Measurements from ENCODE around the gene LDLRAD4.

Gene LDLRAD4

GRCh38 chr18:13449651-13450050 lies 231.1 kb downstream of the LDLRAD4 start:
- Histone ChIP-seq H3K27me3 (ENCODE audit: control insufficient read depth in 5 of 5, insufficient read depth in 4 of 5, low read length in 5 of 5) (no peaks in the 10 kb centered on the region), H3K9me3 (ENCODE audit: control insufficient read depth in 5 of 5, low read length in 5 of 5) (no peaks in the 10 kb centered on the region), H3K36me3 (ENCODE audit: control insufficient read depth in 5 of 5, insufficient read depth in 5 of 5, low read length in 5 of 5) (no peaks in the 10 kb centered on the region), H3K9ac (ENCODE audit: low read length in 5 of 5) (no peak overlapping the region), H3K4me3 (ENCODE audit: low read depth in 1 of 5, low read length in 5 of 5) (no peak overlapping the region), H3K4me1 (ENCODE audit: control insufficient read depth in 5 of 5, insufficient read depth in 5 of 5, low read length in 5 of 5) (peaks cover 7 to 42% (median 36%) of the 10 kb centered on the region in 5 donors), H3K27ac (ENCODE audit: low read depth, low read length) (no peak overlapping the region)

- Histone ChIP-seq H3K9me3 (ENCODE audit: control insufficient read depth in 5 of 5, low read length in 5 of 5) (no peaks in the 10 kb centered on the region), H3K27me3 (ENCODE audit: control insufficient read depth in 5 of 5, insufficient read depth in 4 of 5, low read length in 5 of 5) (no peaks in the 10 kb centered on the region), H3K9ac (ENCODE audit: low read length in 5 of 5) (no peak overlapping the region), H3K4me3 (ENCODE audit: low read depth in 1 of 5, low read length in 5 of 5) (no peak overlapping the region), H3K27ac (ENCODE audit: low read depth, low read length) (no peak overlapping the region), H3K36me3 (ENCODE audit: control insufficient read depth in 5 of 5, insufficient read depth in 5 of 5, low read length in 5 of 5) (no peaks in the 10 kb centered on the region), H3K4me1 (ENCODE audit: control insufficient read depth in 5 of 5, insufficient read depth in 5 of 5, low read length in 5 of 5) (peaks cover 7 to 35% (median 31%) of the 10 kb centered on the region in 5 donors)
Measured at GRCh38 chr18:13450289-13451212, 232.0 kb downstream of the LDLRAD4 start.

- peaks cover 7 to 37% (median 32%) of the 10 kb centered on the region in 5 donors for H3K4me1 ChIP-seq (ENCODE audit: control insufficient read depth in 5 of 5, insufficient read depth in 5 of 5, low read length in 5 of 5)
- no peak overlapping the region for H3K27ac ChIP-seq (ENCODE audit: low read depth, low read length)
Measured at GRCh38 chr18:13451213-13451540, 232.6 kb downstream of the LDLRAD4 start.

GRCh38 chr18:13451661-13452387 lies 233.3 kb downstream of the LDLRAD4 start:
- no peak overlapping the region for H3K4me3 ChIP-seq (ENCODE audit: low read depth in 1 of 5, low read length in 5 of 5)
- H3K27ac ChIP-seq (ENCODE audit: low read depth, low read length): no peak overlapping the region
- H3K9ac ChIP-seq (ENCODE audit: low read length in 5 of 5): no peak overlapping the region
- H3K9me3 ChIP-seq (ENCODE audit: control insufficient read depth in 5 of 5, low read length in 5 of 5): no peaks in the 10 kb centered on the region
- H3K36me3 ChIP-seq (ENCODE audit: control insufficient read depth in 5 of 5, insufficient read depth in 5 of 5, low read length in 5 of 5): no peaks in the 10 kb centered on the region
- H3K27me3 ChIP-seq (ENCODE audit: control insufficient read depth in 5 of 5, insufficient read depth in 4 of 5, low read length in 5 of 5): no peaks in the 10 kb centered on the region
- peaks cover 7 to 37% (median 35%) of the 10 kb centered on the region in 5 donors for H3K4me1 ChIP-seq (ENCODE audit: control insufficient read depth in 5 of 5, insufficient read depth in 5 of 5, low read length in 5 of 5)

More at GRCh38 chr18:13451213-13451540, 232.6 kb downstream of the LDLRAD4 start:
- Histone ChIP-seq H3K9me3 (ENCODE audit: control insufficient read depth in 5 of 5, low read length in 5 of 5) (no peaks in the 10 kb centered on the region), H3K4me3 (ENCODE audit: low read depth in 1 of 5, low read length in 5 of 5) (no peak overlapping the region), H3K9ac (ENCODE audit: low read length in 5 of 5) (no peak overlapping the region), H3K36me3 (ENCODE audit: control insufficient read depth in 5 of 5, insufficient read depth in 5 of 5, low read length in 5 of 5) (no peaks in the 10 kb centered on the region), H3K27me3 (ENCODE audit: control insufficient read depth in 5 of 5, insufficient read depth in 4 of 5, low read length in 5 of 5) (no peaks in the 10 kb centered on the region)

DNA sequence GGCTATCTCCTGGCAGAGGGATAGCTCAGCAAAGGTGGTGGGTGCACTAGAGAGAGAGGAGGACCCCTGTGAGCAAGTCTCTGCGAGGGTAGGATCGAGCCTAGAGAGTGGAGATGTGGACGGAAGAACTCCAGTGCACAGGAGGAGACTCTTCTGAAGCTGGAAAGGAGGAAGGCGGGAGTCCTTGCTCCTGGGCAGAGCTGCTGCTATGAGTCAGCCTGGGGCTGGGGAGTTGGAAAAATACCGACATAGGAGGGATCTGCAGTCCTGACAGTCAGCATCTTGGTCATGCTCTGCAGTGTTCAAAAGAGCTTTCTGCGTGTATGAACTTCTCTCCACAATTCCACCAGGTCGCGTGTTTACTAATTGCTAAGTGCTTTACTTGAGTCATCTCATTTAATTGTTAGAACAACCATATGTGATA lies 233.8 kb downstream of the LDLRAD4 start:
- Histone ChIP-seq H3K9ac (ENCODE audit: low read length in 5 of 5) (no peak overlapping the region), H3K27me3 (ENCODE audit: control insufficient read depth in 5 of 5, insufficient read depth in 4 of 5, low read length in 5 of 5) (no peaks in the 10 kb centered on the region), H3K36me3 (ENCODE audit: control insufficient read depth in 5 of 5, insufficient read depth in 5 of 5, low read length in 5 of 5) (no peaks in the 10 kb centered on the region), H3K4me1 (ENCODE audit: control insufficient read depth in 5 of 5, insufficient read depth in 5 of 5, low read length in 5 of 5) (peaks cover 7 to 35% (median 34%) of the 10 kb centered on the region in 5 donors), H3K9me3 (ENCODE audit: control insufficient read depth in 5 of 5, low read length in 5 of 5) (no peaks in the 10 kb centered on the region), H3K4me3 (ENCODE audit: low read depth in 1 of 5, low read length in 5 of 5) (no peak overlapping the region), H3K27ac (ENCODE audit: low read depth, low read length) (no peak overlapping the region)

DNA sequence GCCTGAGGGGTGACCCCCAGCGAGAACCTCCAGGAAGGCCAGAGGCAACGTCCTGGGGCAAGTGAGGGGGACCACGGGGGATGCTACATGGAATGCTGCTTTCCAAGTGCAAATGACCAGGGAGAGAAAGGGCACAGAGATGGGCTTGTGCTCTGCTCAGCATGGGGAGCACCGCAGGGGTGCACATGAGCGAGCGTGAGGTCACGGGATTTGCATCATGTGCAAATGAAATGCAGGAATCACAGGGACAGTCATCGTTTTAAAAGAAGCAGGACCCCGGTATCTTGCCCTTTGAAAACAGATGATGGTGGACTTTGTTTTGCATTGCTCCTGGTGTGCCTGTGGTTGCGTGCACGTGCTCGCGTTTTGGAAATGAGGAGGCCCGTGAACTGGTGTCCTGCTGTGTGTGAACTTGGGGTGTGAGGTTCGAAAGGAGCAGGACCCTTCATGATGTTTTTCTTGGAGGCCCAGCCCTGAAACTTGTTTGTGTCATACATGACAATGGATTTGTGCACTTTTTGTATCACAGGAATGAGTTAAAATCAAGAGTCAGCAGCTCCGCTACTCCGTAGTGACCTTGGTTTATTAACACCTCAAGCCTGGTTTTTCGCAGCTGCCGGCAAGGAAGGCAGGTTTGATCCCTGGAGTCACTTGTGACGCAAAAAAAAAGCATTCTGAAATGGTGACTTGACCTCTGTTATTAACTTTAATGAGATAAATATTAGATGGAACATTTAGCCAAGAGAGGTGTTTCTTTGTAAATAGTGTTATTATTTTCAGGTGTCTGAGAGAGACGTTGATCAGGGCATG lies 234.5 kb downstream of the LDLRAD4 start:
- no peaks in the 10 kb centered on the region for H3K27me3 ChIP-seq (ENCODE audit: control insufficient read depth in 5 of 5, insufficient read depth in 4 of 5, low read length in 5 of 5)
- H3K9ac ChIP-seq (ENCODE audit: low read length in 5 of 5): no peak overlapping the region

GRCh38 chr18:13453714-13454113 lies 235.2 kb downstream of the LDLRAD4 start:
- H3K36me3 ChIP-seq (ENCODE audit: control insufficient read depth in 5 of 5, insufficient read depth in 5 of 5, low read length in 5 of 5): no peaks in the 10 kb centered on the region
- no peak overlapping the region for H3K9ac ChIP-seq (ENCODE audit: low read length in 5 of 5)
- peaks cover 5 to 31% (median 26%) of the 10 kb centered on the region in 5 donors for H3K4me1 ChIP-seq (ENCODE audit: control insufficient read depth in 5 of 5, insufficient read depth in 5 of 5, low read length in 5 of 5)
- H3K9me3 ChIP-seq (ENCODE audit: control insufficient read depth in 5 of 5, low read length in 5 of 5): peaks cover 0 to 6% (median 0%) of the 10 kb centered on the region in 5 donors
- H3K27me3 ChIP-seq (ENCODE audit: control insufficient read depth in 5 of 5, insufficient read depth in 4 of 5, low read length in 5 of 5): no peaks in the 10 kb centered on the region
- no peak overlapping the region for H3K4me3 ChIP-seq (ENCODE audit: low read depth in 1 of 5, low read length in 5 of 5)
- H3K27ac ChIP-seq (ENCODE audit: low read depth, low read length): no peak overlapping the region

More for the DNA sequence above, 234.5 kb downstream of the LDLRAD4 start:
- Histone ChIP-seq H3K4me1 (ENCODE audit: control insufficient read depth in 5 of 5, insufficient read depth in 5 of 5, low read length in 5 of 5) (peaks cover 5 to 32% (median 27%) of the 10 kb centered on the region in 5 donors), H3K9me3 (ENCODE audit: control insufficient read depth in 5 of 5, low read length in 5 of 5) (no peaks in the 10 kb centered on the region), H3K27ac (ENCODE audit: low read depth, low read length) (no peak overlapping the region), H3K4me3 (ENCODE audit: low read depth in 1 of 5, low read length in 5 of 5) (no peak overlapping the region), H3K36me3 (ENCODE audit: control insufficient read depth in 5 of 5, insufficient read depth in 5 of 5, low read length in 5 of 5) (no peaks in the 10 kb centered on the region)

GRCh38 chr18:13454363-13455150 lies 236.0 kb downstream of the LDLRAD4 start:
- Histone ChIP-seq H3K27ac (ENCODE audit: low read depth, low read length) (no peak overlapping the region), H3K27me3 (ENCODE audit: control insufficient read depth in 5 of 5, insufficient read depth in 4 of 5, low read length in 5 of 5) (no peaks in the 10 kb centered on the region), H3K4me3 (ENCODE audit: low read depth in 1 of 5, low read length in 5 of 5) (no peak overlapping the region), H3K9me3 (ENCODE audit: control insufficient read depth in 5 of 5, low read length in 5 of 5) (peaks cover 0 to 7% (median 0%) of the 10 kb centered on the region in 5 donors), H3K4me1 (ENCODE audit: control insufficient read depth in 5 of 5, insufficient read depth in 5 of 5, low read length in 5 of 5) (peaks cover 5 to 31% (median 26%) of the 10 kb centered on the region in 5 donors), H3K9ac (ENCODE audit: low read length in 5 of 5) (no peak overlapping the region), H3K36me3 (ENCODE audit: control insufficient read depth in 5 of 5, insufficient read depth in 5 of 5, low read length in 5 of 5) (no peaks in the 10 kb centered on the region)

DNA sequence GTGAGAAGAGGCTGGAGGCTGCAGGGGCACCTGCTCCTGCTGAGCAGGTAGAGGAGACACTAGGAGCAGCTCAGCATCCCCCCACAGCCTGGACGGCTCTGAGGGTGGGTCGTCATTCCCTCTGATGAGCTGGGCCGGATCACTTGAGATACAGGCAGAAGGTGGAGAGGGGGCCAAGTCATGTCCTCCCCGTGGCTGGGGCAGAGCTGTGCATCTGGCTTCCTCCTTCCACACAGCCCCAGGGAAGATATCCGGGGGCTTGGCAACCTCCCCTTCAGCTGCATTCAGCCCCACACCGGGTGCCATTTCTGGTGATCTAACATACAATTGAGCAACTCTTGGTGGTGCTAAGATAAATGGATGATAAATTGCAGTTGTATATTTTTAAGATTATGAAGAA lies 236.9 kb downstream of the LDLRAD4 start:
- H3K27me3 ChIP-seq (ENCODE audit: control insufficient read depth in 5 of 5, insufficient read depth in 4 of 5, low read length in 5 of 5): no peaks in the 10 kb centered on the region
- H3K27ac ChIP-seq (ENCODE audit: low read depth, low read length): no peak overlapping the region
- peaks cover 5 to 28% (median 25%) of the 10 kb centered on the region in 5 donors for H3K4me1 ChIP-seq (ENCODE audit: control insufficient read depth in 5 of 5, insufficient read depth in 5 of 5, low read length in 5 of 5)
- H3K4me3 ChIP-seq (ENCODE audit: low read depth in 1 of 5, low read length in 5 of 5): no peak overlapping the region
- no peaks in the 10 kb centered on the region for H3K36me3 ChIP-seq (ENCODE audit: control insufficient read depth in 5 of 5, insufficient read depth in 5 of 5, low read length in 5 of 5)
- H3K9me3 ChIP-seq (ENCODE audit: control insufficient read depth in 5 of 5, low read length in 5 of 5): peaks cover 0 to 7% (median 0%) of the 10 kb centered on the region in 5 donors
- H3K9ac ChIP-seq (ENCODE audit: low read length in 5 of 5): no peak overlapping the region
